Measurements from ENCODE around the gene TANGO6.
A peak's percentile ranks its signal among the peaks of the same experiment; 100 is the strongest.

TANGO6 gene

DNA sequence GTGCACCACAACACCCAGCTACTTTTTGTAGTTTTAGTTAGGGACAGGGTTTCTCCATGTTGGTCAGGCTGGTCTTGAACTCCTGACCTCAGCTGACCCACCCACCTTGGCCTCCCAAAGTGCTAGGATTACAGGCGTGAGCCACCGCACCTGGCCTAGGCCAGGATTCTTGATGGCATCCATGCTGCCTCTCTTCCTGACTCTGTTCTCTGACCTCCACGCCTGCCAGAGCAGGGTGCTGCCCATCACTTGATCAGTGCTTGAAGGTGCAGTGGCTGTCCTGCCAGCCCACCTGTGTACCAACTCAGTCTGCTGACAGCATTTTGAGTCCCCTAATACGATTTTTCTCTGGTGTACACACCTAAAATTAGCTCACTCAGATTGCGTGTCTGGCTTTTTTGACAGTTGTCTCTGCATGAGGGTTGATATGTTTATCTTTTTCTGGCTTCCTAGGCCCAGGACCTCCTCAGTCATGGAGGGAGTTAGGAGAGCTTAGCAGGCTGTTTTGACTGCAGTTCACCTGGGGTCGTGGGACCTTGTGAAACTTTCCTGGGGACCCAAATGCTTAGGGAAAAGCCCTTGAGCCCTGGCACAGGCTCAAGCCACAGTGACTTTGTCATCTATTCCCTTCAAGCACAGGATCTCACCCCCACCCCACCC, 268.0 kb downstream of the TANGO6 start:
- Histone ChIP-seq H3K27ac (ENCODE audit: poor library complexity, severe bottlenecking) (no peak overlapping the region), H3K4me1 (ENCODE audit: insufficient read depth, poor library complexity, severe bottlenecking) (no peaks in the 10 kb centered on the region), H3K4me3 (ENCODE audit: severe bottlenecking) (no peak overlapping the region), H3K9me3 (ENCODE audit: severe bottlenecking) (no peaks in the 10 kb centered on the region), H3K36me3 (ENCODE audit: low read depth) (peaks cover 55% of the 10 kb centered on the region), H3K27me3 (ENCODE audit: insufficient read depth, poor library complexity, severe bottlenecking) (no peaks in the 10 kb centered on the region)
- ATAC-seq (ENCODE audit: low read depth) (no peak), DNase-seq (ENCODE audit: low spot score) (no peak)
- TF ChIP-seq CTCF (IDR thresholded peaks at IDR 0.05; ENCODE audit: poor library complexity, severe bottlenecking), result no peak

- H3K27ac ChIP-seq (ENCODE audit: poor library complexity, severe bottlenecking), result no peak overlapping the region
- H3K4me3 ChIP-seq (ENCODE audit: severe bottlenecking), result no peak overlapping the region
- H3K36me3 ChIP-seq (ENCODE audit: low read depth), result peaks cover 55% of the 10 kb centered on the region
- H3K27me3 ChIP-seq (ENCODE audit: insufficient read depth, poor library complexity, severe bottlenecking), result no peaks in the 10 kb centered on the region
- no peaks in the 10 kb centered on the region for H3K9me3 ChIP-seq (ENCODE audit: severe bottlenecking)
- DNase-seq (ENCODE audit: low spot score) (no peak), ATAC-seq (ENCODE audit: low read depth) (no peak)
- no peaks in the 10 kb centered on the region for H3K4me1 ChIP-seq (ENCODE audit: insufficient read depth, poor library complexity, severe bottlenecking)
- no peak for TF ChIP-seq CTCF (IDR thresholded peaks at IDR 0.05; ENCODE audit: poor library complexity, severe bottlenecking)
Observed at GRCh38 chr16:69111876-69112230, 268.5 kb downstream of the TANGO6 start.

DNA sequence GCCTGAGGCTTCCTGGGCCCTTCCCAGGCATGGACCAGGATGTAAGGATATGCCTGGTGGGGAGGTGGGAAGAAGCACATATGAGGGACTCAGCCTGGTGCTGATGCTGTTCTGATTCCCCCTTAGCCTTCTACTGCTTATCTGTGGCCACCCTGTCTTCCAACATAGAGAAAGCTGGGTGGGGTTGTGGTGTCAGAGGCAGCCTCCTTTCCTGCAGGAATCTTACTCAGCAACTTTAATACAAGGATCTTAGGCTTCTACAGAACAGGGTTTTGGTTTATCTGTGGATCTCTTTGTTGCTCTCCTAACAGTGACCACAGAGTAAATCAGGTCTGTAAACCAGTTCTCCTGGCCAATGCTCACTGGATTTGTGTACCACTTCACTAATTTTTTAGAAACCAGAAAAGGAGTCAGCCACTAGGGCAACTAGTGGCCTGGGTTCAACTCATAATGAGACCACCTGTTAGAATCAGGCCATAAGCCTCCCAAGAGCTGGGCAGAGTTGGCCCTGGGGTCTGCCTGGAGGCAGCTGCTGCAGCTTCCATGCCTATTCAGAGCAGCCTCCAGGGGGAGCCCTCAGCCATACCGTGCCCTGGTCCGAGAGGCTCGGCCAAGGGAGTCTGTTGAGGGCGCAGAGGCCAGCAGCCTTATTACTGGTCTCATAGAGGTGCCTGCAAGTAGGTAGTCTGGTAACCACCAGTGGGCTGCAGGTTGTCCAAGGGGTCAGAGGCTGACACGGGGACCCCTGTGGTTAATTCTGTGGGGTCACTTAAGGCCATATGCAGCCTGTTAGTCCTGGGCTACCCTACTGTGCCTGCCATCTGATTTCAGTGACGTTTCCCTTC, 269.2 kb downstream of the TANGO6 start:
- Histone ChIP-seq H3K27ac (ENCODE audit: poor library complexity, severe bottlenecking) (no peak overlapping the region), H3K27me3 (ENCODE audit: insufficient read depth, poor library complexity, severe bottlenecking) (no peaks in the 10 kb centered on the region), H3K9me3 (ENCODE audit: severe bottlenecking) (no peaks in the 10 kb centered on the region), H3K36me3 (ENCODE audit: low read depth) (peaks cover 60% of the 10 kb centered on the region), H3K4me1 (ENCODE audit: insufficient read depth, poor library complexity, severe bottlenecking) (no peaks in the 10 kb centered on the region), H3K4me3 (ENCODE audit: severe bottlenecking) (no peak overlapping the region)
- DNase-seq (ENCODE audit: low spot score), result peak; percentile 67
- peak; percentile 80 for TF ChIP-seq CTCF (IDR thresholded peaks at IDR 0.05; ENCODE audit: poor library complexity, severe bottlenecking)
- ATAC-seq (ENCODE audit: low read depth), result peak; percentile 49

DNA sequence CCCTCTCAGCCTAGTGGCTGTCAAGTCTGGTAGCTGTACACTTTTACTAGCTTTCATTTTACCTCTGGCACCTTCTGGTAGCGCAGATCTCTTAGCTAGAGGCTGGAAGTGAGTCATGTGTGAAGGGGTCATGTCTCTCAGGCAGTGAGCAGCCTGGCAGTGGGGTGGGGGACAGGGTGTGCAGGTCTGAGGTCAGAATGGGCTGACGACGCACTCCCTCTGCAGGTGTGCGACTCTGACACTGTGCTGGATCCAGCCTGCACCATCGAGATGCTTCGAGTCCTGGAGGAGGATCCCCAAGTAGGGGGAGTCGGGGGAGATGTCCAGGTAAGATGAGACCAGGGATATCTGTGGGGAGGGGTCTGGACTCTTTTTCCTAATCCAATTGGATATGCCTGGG, 269.9 kb downstream of the TANGO6 start:
- H3K4me3 ChIP-seq (ENCODE audit: severe bottlenecking), result no peak overlapping the region

More for the DNA sequence above, 269.9 kb downstream of the TANGO6 start:
- DNase-seq (ENCODE audit: low spot score) (peak; percentile 31), ATAC-seq (ENCODE audit: low read depth) (no peak)
- Histone ChIP-seq H3K36me3 (ENCODE audit: low read depth) (peaks cover 67% of the 10 kb centered on the region), H3K27me3 (ENCODE audit: insufficient read depth, poor library complexity, severe bottlenecking) (no peaks in the 10 kb centered on the region), H3K27ac (ENCODE audit: poor library complexity, severe bottlenecking) (no peak overlapping the region), H3K9me3 (ENCODE audit: severe bottlenecking) (no peaks in the 10 kb centered on the region), H3K4me1 (ENCODE audit: insufficient read depth, poor library complexity, severe bottlenecking) (no peaks in the 10 kb centered on the region)
- TF ChIP-seq CTCF (IDR thresholded peaks at IDR 0.05; ENCODE audit: poor library complexity, severe bottlenecking), result no peak
